ENCODE results near the gene BRME1.

GRCh38 chr19:13926715-13927114 lies 20.8 kb upstream of the BRME1 start:
- TF ChIP-seq CTCF (IDR thresholded peaks at IDR 0.05), result no peak
- TF ChIP-seq POLR2A (IDR thresholded peaks at IDR 0.05), result no peak

Data from uterus (tissue), 2 donors.